ENCODE measurements around the gene RCBTB2.
A peak's percentile ranks its signal among the peaks of the same experiment; 100 is the strongest.

RCBTB2 gene

DNA sequence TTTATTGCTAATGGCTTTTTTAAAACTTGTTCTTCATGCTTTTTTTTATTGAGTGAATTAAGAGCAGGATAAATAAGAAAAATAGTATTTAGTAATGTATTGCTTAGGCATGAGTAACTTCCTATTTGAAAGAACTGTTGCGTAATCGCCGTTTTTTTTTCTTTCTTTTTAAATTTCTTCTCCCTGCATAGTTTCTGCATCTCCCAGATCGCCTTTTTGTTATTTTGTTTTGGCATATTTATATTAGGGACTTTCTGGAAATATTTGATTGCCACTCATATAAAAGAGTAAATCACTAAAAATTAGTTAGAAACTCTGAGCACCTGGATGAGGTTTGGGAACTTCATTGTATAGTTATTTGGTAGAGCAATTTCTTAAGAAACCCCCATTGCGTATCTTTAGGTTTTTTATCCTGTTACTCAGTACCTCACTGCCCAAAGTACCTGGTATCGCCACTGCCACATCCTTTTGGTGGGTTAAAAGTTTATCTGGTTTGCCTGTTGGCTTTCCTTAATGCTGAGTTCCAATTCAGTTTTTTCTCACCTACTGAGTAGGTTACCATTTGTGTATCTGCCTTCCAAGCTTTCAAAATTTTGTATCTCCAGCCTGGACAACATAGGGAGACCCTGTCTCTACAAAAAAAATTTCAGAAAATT is 83.8 kb downstream of the RCBTB2 start:
- DNase-seq (ENCODE audit: low spot score), result peak; percentile 23

DNA sequence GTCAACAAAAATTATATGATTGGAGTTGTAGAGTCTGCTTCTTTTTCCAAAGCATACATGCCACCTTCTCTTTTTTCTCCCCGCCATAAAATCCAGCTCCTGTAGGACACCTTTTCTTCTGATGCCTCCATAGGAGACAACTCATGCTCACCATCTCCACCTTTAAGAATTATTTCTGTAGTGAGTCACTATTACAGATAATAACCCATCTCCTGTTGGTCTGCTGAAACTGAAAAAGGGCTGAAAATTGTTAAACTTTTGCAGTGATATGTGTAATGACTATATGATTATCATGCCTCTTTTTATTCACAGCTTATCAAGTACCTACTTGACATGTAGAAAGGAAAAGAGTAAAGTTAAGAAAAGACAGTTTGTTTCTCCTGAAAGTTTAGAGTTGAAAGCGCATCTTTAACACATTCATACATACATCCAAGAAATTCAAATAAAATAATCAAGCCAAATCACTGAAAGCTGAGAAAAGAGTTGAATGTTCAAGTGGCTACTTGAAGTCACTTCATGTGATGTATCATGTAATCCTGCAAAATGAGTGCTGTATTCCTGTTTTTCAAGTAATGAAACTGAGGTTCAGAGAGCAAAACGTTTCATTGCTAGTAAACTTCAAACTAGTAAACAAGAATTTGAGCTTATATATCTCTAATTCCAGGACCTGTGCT is 84.5 kb downstream of the RCBTB2 start:
- DNase-seq (ENCODE audit: low spot score), result no peak

- peak; percentile 43 for DNase-seq (ENCODE audit: low spot score)
Measured at GRCh38 chr13:48446464-48446863, 86.4 kb downstream of the RCBTB2 start.

DNA sequence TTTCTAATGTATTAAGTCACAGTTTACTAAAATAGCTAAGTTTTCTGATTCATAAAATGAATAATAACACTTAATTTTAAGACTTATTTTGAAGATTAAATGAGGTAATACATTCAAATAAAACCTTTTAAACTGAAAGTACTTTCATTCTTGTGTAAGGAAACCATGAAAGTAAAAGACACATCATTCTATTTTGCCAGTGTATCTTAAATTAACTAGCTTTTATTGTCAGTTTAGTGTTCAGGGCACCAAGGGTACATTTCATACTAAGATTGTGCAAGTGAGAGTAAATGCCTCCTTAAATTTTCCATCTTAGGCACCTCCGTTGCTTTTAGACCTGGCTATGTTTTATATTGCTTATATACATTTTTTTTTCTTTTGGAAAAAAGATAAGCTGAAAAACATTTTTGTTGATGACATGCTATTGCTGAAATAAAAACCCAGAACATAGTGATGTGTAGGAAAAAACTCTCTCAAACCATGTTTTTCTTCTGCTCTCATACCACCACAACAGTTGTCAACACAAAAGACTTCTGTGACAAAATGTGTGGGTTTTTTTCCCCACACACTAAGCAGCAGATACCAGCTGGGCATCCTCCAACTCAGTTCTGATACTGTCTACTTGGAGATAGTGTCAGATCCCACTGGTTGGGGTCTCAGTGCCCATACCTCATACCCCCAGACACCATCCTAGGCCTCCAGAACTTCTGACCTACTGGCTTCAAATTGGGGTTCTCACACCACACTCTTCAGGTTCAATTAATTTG is 89.3 kb downstream of the RCBTB2 start:
- DNase-seq (ENCODE audit: low spot score), result no peak

All from AG20443 (cell line).